Ishikawa (cell line): Measurements from ENCODE around the gene MON2.

ENCODE experiments used
- CEBPB ChIP-seq: IDR thresholded peaks from 2 replicates; pipeline ENCODE4 v1.6.1; 2012
- MAX ChIP-seq: IDR thresholded peaks from 2 replicates; pipeline ENCODE4 v1.6.1; 2012
- NFIC ChIP-seq: IDR thresholded peaks from 2 replicates; pipeline ENCODE4 v1.6.1; 2012
- RAD21 ChIP-seq: IDR thresholded peaks from 2 replicates; pipeline ENCODE4 v1.6.1; 2012; ENCODE audit warnings: low read depth
- REST ChIP-seq: IDR thresholded peaks from 2 replicates; pipeline ENCODE4 v1.6.1; 2012; ENCODE audit warnings: low read depth, mild to moderate bottlenecking
- TAF1 ChIP-seq: IDR thresholded peaks from 2 replicates; pipeline ENCODE4 v1.6.1; 2012; ENCODE audit warnings: low read depth, mild to moderate bottlenecking
- YY1 ChIP-seq: IDR thresholded peaks from 2 replicates; pipeline ENCODE4 v1.6.1; 2012; ENCODE audit warnings: low read depth

- TF ChIP-seq TAF1 (no peak), NFIC (no peak), YY1 (no peak), REST (no peak), MAX (no peak), CEBPB (no peak), RAD21 (no peak)
These were observed 5.1 kb downstream of the MON2 start for GRCh38 chr12:62471734-62472133.
